Brain pericyte (primary cell): ENCODE results near the gene IGFALS.

Source experiments
- DNase-seq: peaks from one replicate; pipeline ENCODE4 v3.0.0-alpha.2; 2012; ENCODE audit warnings: low read depth, low spot score

The IGFALS gene

GRCh38 chr16:1744338-1744840 is 49.1 kb downstream of the IGFALS start:
- DNase-seq: no peak

- DNase-seq: no peak
Measured at GRCh38 chr16:1743376-1744337, 49.8 kb downstream of the IGFALS start.

GRCh38 chr16:1741553-1742165 is 51.8 kb downstream of the IGFALS start:
- DNase-seq: no peak

DNA sequence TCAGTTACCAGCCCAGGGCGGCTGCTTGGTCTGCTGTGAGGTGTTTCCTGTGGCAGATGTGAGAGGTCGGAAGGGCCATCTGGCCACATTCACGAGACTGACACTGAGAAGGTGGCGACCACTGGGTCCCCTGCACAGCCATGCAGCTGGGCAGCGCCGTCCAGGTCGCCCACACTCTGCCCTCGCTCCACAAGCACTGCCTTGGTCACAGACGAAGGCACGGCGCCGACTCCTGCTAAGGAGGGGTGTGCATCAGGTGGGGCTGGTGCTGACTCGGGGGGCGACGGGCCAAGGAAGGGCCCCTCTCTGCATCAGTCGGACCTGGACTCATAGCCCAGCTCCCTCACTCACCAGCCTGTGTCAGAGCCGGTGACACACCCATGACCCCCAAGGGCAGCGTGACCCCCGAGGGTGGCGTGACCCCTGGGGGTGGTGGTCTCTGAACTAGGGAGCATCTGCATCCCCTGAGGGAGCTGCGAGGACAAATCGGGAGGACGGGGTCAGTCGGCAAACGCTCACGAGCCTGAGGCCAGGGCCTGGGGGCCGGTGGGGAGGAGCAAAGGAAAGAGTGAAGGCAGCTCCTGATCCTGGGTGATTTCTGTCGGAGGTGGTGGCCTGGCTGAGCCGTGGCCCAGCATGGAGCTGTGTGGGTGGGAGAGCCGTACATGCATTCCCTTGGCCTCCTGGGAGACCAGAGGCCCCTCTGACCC is 52.6 kb downstream of the IGFALS start:
- no peak for DNase-seq
